ENCODE data around the gene CADM1. TPM values are rescaled to one million over a fixed set of nuclear protein-coding genes. Genes with fewer than 3 reads are reported as not detected.

CADM1 gene
- total and polyA plus RNA-seq, 5 donors from 2014 or later = 3.6 to 11.3 (median 6.9) TPM

GRCh38 chr11:115286614-115287013, 217.6 kb downstream of the CADM1 start:
- no peak overlapping the region for H3K4me3 Mint-ChIP-seq
- DNase-seq = no peak
- no peak overlapping the region for H3K27ac ChIP-seq (ENCODE audit: insufficient read depth, low read length, poor library complexity, severe bottlenecking)
- no peaks in the 10 kb centered on the region for H3K9me3 ChIP-seq (ENCODE audit: control insufficient read depth in 2 of 2, low read length in 2 of 2)
- no peak for ATAC-seq (ENCODE audit: low read depth in 2 of 2)
- H3K36me3 Mint-ChIP-seq = no peaks in the 10 kb centered on the region
- H3K27ac Mint-ChIP-seq = no peak overlapping the region
- peaks cover 2% of the 10 kb centered on the region for H3K27me3 ChIP-seq (ENCODE audit: control insufficient read depth, insufficient read depth, low read length)
- H3K4me1 ChIP-seq (ENCODE audit: control insufficient read depth, insufficient read depth, low read length, poor library complexity, severe bottlenecking) = no peaks in the 10 kb centered on the region
- H3K36me3 ChIP-seq (ENCODE audit: control insufficient read depth, insufficient read depth, low read length) = no peaks in the 10 kb centered on the region
- peaks cover 17% of the 10 kb centered on the region for H3K27me3 Mint-ChIP-seq
- peaks cover 0 to 4% (median 0%) of the 10 kb centered on the region in 7 donors for H3K9me3 Mint-ChIP-seq
- H3K4me3 ChIP-seq (ENCODE audit: low read depth, low read length) = no peak overlapping the region
- no peaks in the 10 kb centered on the region for H3K4me1 Mint-ChIP-seq

GRCh38 chr11:115284773-115285172, 219.4 kb downstream of the CADM1 start:
- no peak overlapping the region for H3K27ac Mint-ChIP-seq
- no peaks in the 10 kb centered on the region for H3K4me1 ChIP-seq (ENCODE audit: control insufficient read depth, insufficient read depth, low read length, poor library complexity, severe bottlenecking)
- no peaks in the 10 kb centered on the region for H3K36me3 ChIP-seq (ENCODE audit: control insufficient read depth, insufficient read depth, low read length)
- no peak overlapping the region for H3K4me3 ChIP-seq (ENCODE audit: low read depth, low read length)
- H3K27me3 ChIP-seq (ENCODE audit: control insufficient read depth, insufficient read depth, low read length) = peaks cover 2% of the 10 kb centered on the region
- peaks cover 17% of the 10 kb centered on the region for H3K27me3 Mint-ChIP-seq
- H3K4me1 Mint-ChIP-seq = no peaks in the 10 kb centered on the region
- no peaks in the 10 kb centered on the region for H3K36me3 Mint-ChIP-seq
- no peak for ATAC-seq (ENCODE audit: low read depth in 2 of 2)
- H3K27ac ChIP-seq (ENCODE audit: insufficient read depth, low read length, poor library complexity, severe bottlenecking) = no peak overlapping the region
- peaks cover 0 to 4% (median 0%) of the 10 kb centered on the region in 7 donors for H3K9me3 Mint-ChIP-seq
- no peak overlapping the region for H3K4me3 Mint-ChIP-seq
- DNase-seq = no peak
- no peaks in the 10 kb centered on the region for H3K9me3 ChIP-seq (ENCODE audit: control insufficient read depth in 2 of 2, low read length in 2 of 2)

DNA sequence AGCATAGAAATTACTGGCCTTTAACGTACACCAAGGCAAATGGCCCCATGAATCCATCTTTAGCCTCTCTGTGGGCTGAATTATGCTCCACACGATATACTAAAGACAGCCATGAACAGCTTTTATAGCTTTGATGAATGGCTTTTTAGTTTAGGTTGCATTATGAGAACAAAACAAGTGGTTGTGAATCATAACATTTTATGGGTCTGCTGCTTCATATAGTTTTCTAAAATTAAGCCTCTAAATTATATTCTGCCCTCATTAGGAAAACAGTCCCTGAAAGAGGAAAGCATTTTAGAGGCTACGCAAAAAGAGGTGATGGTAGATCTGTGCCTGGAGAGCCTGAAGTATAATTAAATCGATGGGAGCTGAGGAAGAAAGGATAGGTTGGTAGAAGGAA, 221.3 kb downstream of the CADM1 start:
- H3K27ac ChIP-seq (ENCODE audit: insufficient read depth, low read length, poor library complexity, severe bottlenecking) = no peak overlapping the region
- Mint-ChIP-seq H3K27ac (no peak overlapping the region), H3K4me1 (no peaks in the 10 kb centered on the region), H3K9me3 (peaks cover 0 to 3% (median 0%) of the 10 kb centered on the region in 7 donors), H3K36me3 (no peaks in the 10 kb centered on the region), H3K4me3 (no peak overlapping the region), H3K27me3 (peaks cover 23% of the 10 kb centered on the region)
- ATAC-seq (ENCODE audit: low read depth in 2 of 2) (no peak), DNase-seq (no peak)
- no peaks in the 10 kb centered on the region for H3K4me1 ChIP-seq (ENCODE audit: control insufficient read depth, insufficient read depth, low read length, poor library complexity, severe bottlenecking)
- H3K9me3 ChIP-seq (ENCODE audit: control insufficient read depth in 2 of 2, low read length in 2 of 2) = no peaks in the 10 kb centered on the region
- H3K36me3 ChIP-seq (ENCODE audit: control insufficient read depth, insufficient read depth, low read length) = no peaks in the 10 kb centered on the region
- H3K27me3 ChIP-seq (ENCODE audit: control insufficient read depth, insufficient read depth, low read length) = peaks cover 8% of the 10 kb centered on the region
- H3K4me3 ChIP-seq (ENCODE audit: low read depth, low read length) = no peak overlapping the region

- Mint-ChIP-seq H3K9me3 (peaks cover 0 to 3% (median 0%) of the 10 kb centered on the region in 7 donors), H3K27ac (no peak overlapping the region), H3K4me1 (no peaks in the 10 kb centered on the region), H3K4me3 (no peak overlapping the region), H3K27me3 (peaks cover 22% of the 10 kb centered on the region), H3K36me3 (no peaks in the 10 kb centered on the region)
- H3K4me3 ChIP-seq (ENCODE audit: low read depth, low read length) = no peak overlapping the region
- H3K27me3 ChIP-seq (ENCODE audit: control insufficient read depth, insufficient read depth, low read length) = peaks cover 8% of the 10 kb centered on the region
- no peaks in the 10 kb centered on the region for H3K9me3 ChIP-seq (ENCODE audit: control insufficient read depth in 2 of 2, low read length in 2 of 2)
- no peak overlapping the region for H3K27ac ChIP-seq (ENCODE audit: insufficient read depth, low read length, poor library complexity, severe bottlenecking)
- no peaks in the 10 kb centered on the region for H3K4me1 ChIP-seq (ENCODE audit: control insufficient read depth, insufficient read depth, low read length, poor library complexity, severe bottlenecking)
- DNase-seq (no peak), ATAC-seq (ENCODE audit: low read depth in 2 of 2) (no peak)
- H3K36me3 ChIP-seq (ENCODE audit: control insufficient read depth, insufficient read depth, low read length) = no peaks in the 10 kb centered on the region
These were observed 223.4 kb downstream of the CADM1 start for GRCh38 chr11:115280775-115281174.

DNA sequence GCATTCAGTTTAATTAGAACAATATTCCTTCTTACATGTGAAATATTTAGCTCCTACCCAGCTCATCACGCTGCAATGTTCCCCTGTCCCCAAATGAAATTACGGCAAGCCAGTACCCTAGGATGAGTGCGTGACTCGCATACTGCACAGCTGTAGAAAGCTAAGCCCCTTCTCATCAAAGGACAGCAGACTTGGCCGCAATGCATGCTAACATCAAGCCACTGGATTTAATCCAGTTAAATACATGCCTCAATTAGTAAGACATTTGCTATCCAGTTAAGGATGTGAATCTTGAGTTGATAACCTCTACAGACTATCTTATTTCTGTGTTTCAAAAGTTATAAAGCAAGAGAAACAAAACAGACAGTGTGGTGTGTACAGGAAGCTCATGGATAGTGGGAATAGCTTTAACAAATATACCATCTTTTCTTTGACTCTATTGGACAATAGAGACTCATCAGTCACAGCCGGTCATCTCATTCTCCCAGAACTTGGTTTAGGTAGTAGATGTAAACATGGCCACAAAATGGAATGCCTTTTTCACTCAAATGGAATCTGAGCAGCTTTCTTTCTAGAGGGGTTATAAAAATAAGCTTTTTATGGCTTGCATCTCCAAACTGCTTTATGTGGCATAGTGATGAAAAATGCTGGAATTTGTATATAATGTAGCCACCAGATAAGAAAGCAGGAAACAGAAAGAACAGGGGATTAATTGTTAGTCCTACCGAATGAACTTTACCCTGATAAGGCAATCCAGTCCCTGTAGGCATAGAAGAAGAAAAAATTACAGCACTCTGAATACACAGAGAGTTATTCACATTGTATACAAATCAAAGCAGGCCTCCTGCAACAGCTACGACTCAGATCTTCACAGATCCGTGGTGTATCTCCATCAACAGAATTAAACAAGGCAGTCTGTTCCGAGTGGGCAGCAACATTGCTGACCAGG, 224.1 kb downstream of the CADM1 start:
- Mint-ChIP-seq H3K27ac (no peak overlapping the region), H3K36me3 (no peaks in the 10 kb centered on the region), H3K4me1 (no peaks in the 10 kb centered on the region), H3K27me3 (peaks cover 21% of the 10 kb centered on the region), H3K4me3 (no peak overlapping the region), H3K9me3 (peaks cover 0 to 3% (median 0%) of the 10 kb centered on the region in 7 donors)
- peaks cover 8% of the 10 kb centered on the region for H3K27me3 ChIP-seq (ENCODE audit: control insufficient read depth, insufficient read depth, low read length)
- H3K4me1 ChIP-seq (ENCODE audit: control insufficient read depth, insufficient read depth, low read length, poor library complexity, severe bottlenecking) = no peaks in the 10 kb centered on the region
- ATAC-seq (ENCODE audit: low read depth in 2 of 2) (no peak), DNase-seq (no peak)
- no peaks in the 10 kb centered on the region for H3K36me3 ChIP-seq (ENCODE audit: control insufficient read depth, insufficient read depth, low read length)
- H3K9me3 ChIP-seq (ENCODE audit: control insufficient read depth in 2 of 2, low read length in 2 of 2) = no peaks in the 10 kb centered on the region
- H3K27ac ChIP-seq (ENCODE audit: insufficient read depth, low read length, poor library complexity, severe bottlenecking) = no peak overlapping the region
- H3K4me3 ChIP-seq (ENCODE audit: low read depth, low read length) = no peak overlapping the region

GRCh38 chr11:115276799-115277198, 227.4 kb downstream of the CADM1 start:
- H3K36me3 Mint-ChIP-seq = no peaks in the 10 kb centered on the region
- Histone ChIP-seq H3K9me3 (ENCODE audit: control insufficient read depth in 2 of 2, low read length in 2 of 2) (no peaks in the 10 kb centered on the region), H3K36me3 (ENCODE audit: control insufficient read depth, insufficient read depth, low read length) (no peaks in the 10 kb centered on the region), H3K4me1 (ENCODE audit: control insufficient read depth, insufficient read depth, low read length, poor library complexity, severe bottlenecking) (no peaks in the 10 kb centered on the region), H3K4me3 (ENCODE audit: low read depth, low read length) (no peak overlapping the region), H3K27me3 (ENCODE audit: control insufficient read depth, insufficient read depth, low read length) (peaks cover 8% of the 10 kb centered on the region), H3K27ac (ENCODE audit: insufficient read depth, low read length, poor library complexity, severe bottlenecking) (no peak overlapping the region)
- H3K27me3 Mint-ChIP-seq = peaks cover 18% of the 10 kb centered on the region
- H3K9me3 Mint-ChIP-seq = peaks cover 0 to 2% (median 0%) of the 10 kb centered on the region in 7 donors
- H3K4me1 Mint-ChIP-seq = no peaks in the 10 kb centered on the region
- no peak for DNase-seq
- no peak overlapping the region for H3K4me3 Mint-ChIP-seq
- no peak overlapping the region for H3K27ac Mint-ChIP-seq
- no peak for ATAC-seq (ENCODE audit: low read depth in 2 of 2)

DNA sequence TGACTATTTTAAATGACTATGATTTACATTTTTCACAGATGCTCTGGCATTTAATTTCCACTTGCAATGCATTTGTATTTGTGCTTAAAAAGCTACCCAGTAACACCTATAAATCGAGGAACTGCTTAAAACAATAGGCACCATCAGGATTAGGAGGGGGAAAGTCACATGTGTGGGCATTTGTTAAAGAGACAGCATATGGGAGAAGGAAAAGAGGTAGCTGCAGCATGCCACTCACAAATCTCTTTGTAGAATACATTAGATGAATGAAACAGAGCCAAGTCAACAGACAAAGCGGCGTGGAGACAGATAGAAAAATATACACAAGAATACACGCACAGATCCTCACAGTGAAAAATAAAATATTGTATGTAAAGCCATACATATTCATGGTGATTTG, 228.0 kb downstream of the CADM1 start:
- Mint-ChIP-seq H3K27ac (no peak overlapping the region), H3K36me3 (no peaks in the 10 kb centered on the region), H3K9me3 (peaks cover 0 to 2% (median 0%) of the 10 kb centered on the region in 7 donors), H3K4me3 (no peak overlapping the region), H3K4me1 (no peaks in the 10 kb centered on the region), H3K27me3 (peaks cover 21% of the 10 kb centered on the region)
- H3K27me3 ChIP-seq (ENCODE audit: control insufficient read depth, insufficient read depth, low read length) = peaks cover 8% of the 10 kb centered on the region
- H3K36me3 ChIP-seq (ENCODE audit: control insufficient read depth, insufficient read depth, low read length) = no peaks in the 10 kb centered on the region
- DNase-seq = no peak
- H3K27ac ChIP-seq (ENCODE audit: insufficient read depth, low read length, poor library complexity, severe bottlenecking) = no peak overlapping the region
- no peak overlapping the region for H3K4me3 ChIP-seq (ENCODE audit: low read depth, low read length)
- no peaks in the 10 kb centered on the region for H3K9me3 ChIP-seq (ENCODE audit: control insufficient read depth in 2 of 2, low read length in 2 of 2)
- no peaks in the 10 kb centered on the region for H3K4me1 ChIP-seq (ENCODE audit: control insufficient read depth, insufficient read depth, low read length, poor library complexity, severe bottlenecking)
- ATAC-seq (ENCODE audit: low read depth in 2 of 2) = no peak

DNA sequence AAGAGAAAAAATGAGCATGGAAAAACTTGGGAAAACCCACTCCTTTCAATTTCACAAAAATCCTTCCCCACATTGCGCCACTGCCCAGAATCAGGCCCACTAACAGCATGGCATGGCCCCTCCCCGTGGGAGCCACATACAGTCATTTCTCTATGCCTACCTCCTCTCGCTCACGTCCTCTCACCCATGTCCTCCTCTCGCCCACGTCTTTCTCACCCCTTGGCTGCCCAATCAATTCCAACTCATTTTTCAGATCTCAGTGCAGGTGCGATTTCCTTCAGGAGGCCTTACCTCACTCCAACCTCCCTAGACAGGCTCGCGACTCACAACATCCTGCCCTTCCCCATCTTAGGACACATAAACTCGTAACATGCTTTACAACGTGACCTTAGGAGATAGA, 229.2 kb downstream of the CADM1 start:
- Histone ChIP-seq H3K27ac (ENCODE audit: insufficient read depth, low read length, poor library complexity, severe bottlenecking) (no peak overlapping the region), H3K27me3 (ENCODE audit: control insufficient read depth, insufficient read depth, low read length) (peaks cover 8% of the 10 kb centered on the region), H3K36me3 (ENCODE audit: control insufficient read depth, insufficient read depth, low read length) (no peaks in the 10 kb centered on the region), H3K4me1 (ENCODE audit: control insufficient read depth, insufficient read depth, low read length, poor library complexity, severe bottlenecking) (no peaks in the 10 kb centered on the region), H3K9me3 (ENCODE audit: control insufficient read depth in 2 of 2, low read length in 2 of 2) (no peaks in the 10 kb centered on the region), H3K4me3 (ENCODE audit: low read depth, low read length) (no peak overlapping the region)
- Mint-ChIP-seq H3K27ac (no peak overlapping the region), H3K36me3 (no peaks in the 10 kb centered on the region), H3K9me3 (peaks cover 0 to 2% (median 0%) of the 10 kb centered on the region in 7 donors), H3K4me1 (no peaks in the 10 kb centered on the region), H3K4me3 (no peak overlapping the region), H3K27me3 (peaks cover 22% of the 10 kb centered on the region)
- no peak for ATAC-seq (ENCODE audit: low read depth in 2 of 2)
- DNase-seq = no peak

Measured in CD4-positive, CD25-positive, alpha-beta regulatory T cell (primary cell).